ENCODE data around the gene COL19A1. TPM values are rescaled to one million over a fixed set of nuclear protein-coding genes. Genes with fewer than 3 reads are reported as not detected.
"Not testable (repeated sequence)": the region's sequence is repeated elsewhere in the genome, so short reads cannot be mapped to it uniquely, and the experiment has no call there.

The COL19A1 gene
- polyA plus RNA-seq, 3 donors = 3.1 to 5.7 (median 3.3) TPM

DNA sequence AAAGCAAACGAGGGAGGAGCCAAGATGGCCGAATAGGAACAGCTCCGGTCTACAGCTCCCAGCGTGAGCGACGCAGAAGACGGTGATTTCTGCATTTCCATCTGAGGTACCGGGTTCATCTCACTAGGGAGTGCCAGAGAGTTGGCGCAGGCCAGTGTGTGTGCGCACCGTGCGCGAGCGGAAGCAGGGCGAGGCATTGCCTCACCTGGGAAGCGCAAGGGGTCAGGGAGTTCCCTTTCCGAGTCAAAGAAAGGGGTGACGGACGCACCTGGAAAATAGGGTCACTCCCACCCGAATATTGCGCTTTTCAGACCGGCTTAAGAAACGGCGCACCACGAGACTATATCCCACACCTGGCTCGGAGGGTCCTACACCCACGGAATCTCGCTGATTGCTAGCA lies 144.0 kb downstream of the COL19A1 start:
- not testable (repeated sequence) for DNase-seq (ENCODE audit: extremely low read depth in 1 of 11, low read depth in 9 of 11, low spot score in 4 of 11)

DNA sequence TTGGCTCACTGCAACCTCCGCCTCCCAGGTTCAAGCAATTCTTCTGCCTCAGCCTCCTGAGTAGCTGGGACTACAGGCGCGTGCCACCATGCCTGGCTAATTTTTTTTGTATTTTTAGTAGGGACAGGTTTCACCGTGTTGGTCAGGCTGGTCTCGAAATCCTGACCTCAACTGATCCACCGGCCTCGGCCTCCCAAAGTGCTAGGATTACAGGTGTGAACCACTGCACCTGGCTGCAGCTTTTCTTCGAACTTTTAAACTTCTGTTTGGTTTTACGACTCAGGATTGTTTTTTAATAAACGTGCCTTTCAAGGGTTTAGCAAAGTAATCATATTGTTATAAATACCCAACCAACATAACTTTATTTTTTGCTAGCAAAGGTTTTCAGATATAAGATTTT lies 156.8 kb downstream of the COL19A1 start:
- DNase-seq (ENCODE audit: extremely low read depth in 1 of 11, low read depth in 9 of 11, low spot score in 4 of 11) = not testable (repeated sequence)

GRCh38 chr6:70028246-70028645 lies 161.9 kb downstream of the COL19A1 start:
- no peak for DNase-seq (ENCODE audit: extremely low read depth in 1 of 11, low read depth in 9 of 11, low spot score in 4 of 11)

- DNase-seq (ENCODE audit: extremely low read depth in 1 of 11, low read depth in 9 of 11, low spot score in 4 of 11) = peak in 1 of 11 donors; percentile 1
Measured at GRCh38 chr6:70028926-70029325, 162.6 kb downstream of the COL19A1 start.

- DNase-seq (ENCODE audit: extremely low read depth in 1 of 11, low read depth in 9 of 11, low spot score in 4 of 11) = no peak
Measured at GRCh38 chr6:70033781-70034180, 167.4 kb downstream of the COL19A1 start.

DNA sequence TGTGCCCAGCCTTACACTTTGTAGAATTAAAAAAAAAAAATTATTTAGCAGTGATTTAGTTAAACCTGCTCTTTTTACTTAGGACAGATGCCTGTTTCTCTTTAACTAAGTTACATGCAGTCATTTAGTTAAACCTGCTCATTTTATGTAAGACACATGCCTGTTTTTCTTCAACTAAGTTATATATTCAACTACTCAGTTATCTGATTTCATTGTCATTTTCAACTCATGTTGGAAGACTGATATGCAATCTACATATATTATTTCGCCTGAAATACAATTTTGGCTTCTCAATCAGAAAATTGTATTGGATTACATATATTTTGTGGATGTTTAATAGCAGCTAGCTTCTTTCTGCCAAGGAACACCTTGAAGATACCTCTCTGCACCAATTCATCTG lies 171.1 kb downstream of the COL19A1 start:
- no peak for DNase-seq (ENCODE audit: extremely low read depth in 1 of 11, low read depth in 9 of 11, low spot score in 4 of 11)

DNA sequence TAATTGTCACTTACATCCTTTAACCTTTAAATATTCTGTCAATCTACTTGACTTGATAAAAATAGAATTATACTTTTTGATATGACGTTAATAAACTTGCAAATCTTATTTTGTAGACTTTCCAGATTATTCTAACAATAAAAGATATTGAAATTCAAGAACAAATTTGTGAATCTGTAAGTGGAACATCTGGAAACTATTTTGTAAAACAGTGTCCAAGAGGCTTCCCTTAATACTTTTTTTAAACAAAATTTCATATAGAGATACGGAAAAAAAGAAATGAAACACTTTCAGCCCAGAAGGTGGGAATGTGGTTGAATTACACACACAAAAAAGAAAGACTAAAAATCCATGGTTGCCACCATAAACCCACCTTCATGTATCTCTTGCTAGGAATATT lies 174.4 kb downstream of the COL19A1 start:
- DNase-seq (ENCODE audit: extremely low read depth in 1 of 11, low read depth in 9 of 11, low spot score in 4 of 11) = no peak

DNA sequence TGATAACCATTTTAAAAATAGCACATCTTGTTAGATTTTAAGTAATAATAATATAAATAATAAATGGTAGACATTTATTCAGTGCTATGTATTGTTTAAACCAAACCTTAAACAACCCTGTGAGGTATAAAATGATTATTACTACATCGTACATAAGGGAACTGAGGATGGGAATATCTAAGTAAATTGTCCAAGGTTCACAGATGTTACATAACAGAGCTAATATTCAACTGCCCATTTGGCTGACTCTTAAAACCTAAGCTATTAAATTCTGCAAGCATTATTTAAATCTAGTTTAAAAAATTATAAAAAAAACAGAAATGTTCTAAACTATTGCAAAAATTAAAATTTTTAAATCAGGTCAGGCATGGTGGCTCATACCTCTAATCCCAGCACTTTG lies 175.1 kb downstream of the COL19A1 start:
- DNase-seq (ENCODE audit: extremely low read depth in 1 of 11, low read depth in 9 of 11, low spot score in 4 of 11) = no peak

GRCh38 chr6:70045413-70045812 lies 179.1 kb downstream of the COL19A1 start:
- peak in 3 of 11 donors; percentile 2 to 12 (median 4) for DNase-seq (ENCODE audit: extremely low read depth in 1 of 11, low read depth in 9 of 11, low spot score in 4 of 11)

- DNase-seq (ENCODE audit: extremely low read depth in 1 of 11, low read depth in 9 of 11, low spot score in 4 of 11) = no peak
Measured at GRCh38 chr6:70051197-70052124, 185.1 kb downstream of the COL19A1 start.

GRCh38 chr6:70059039-70059719 lies 192.8 kb downstream of the COL19A1 start:
- no peak for DNase-seq (ENCODE audit: extremely low read depth in 1 of 11, low read depth in 9 of 11, low spot score in 4 of 11)

DNA sequence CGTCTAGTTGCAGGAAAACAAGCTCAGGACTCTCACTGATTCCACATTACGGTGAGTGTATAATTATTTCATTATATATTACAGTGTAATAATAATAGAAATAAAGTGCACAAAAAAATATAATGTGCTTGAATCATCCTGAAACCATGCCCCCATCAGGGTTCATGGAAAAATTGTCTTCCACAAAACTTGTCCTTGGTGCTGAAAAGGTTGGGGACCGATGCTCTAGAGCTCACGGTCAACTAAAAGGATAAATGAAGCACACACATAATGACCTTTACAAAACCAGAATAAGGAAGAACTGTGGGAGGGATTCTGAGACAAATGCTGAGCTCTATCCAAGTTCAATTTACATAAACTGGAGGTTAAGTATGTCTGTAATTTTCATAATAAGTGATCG lies 194.3 kb downstream of the COL19A1 start:
- no peak for DNase-seq (ENCODE audit: extremely low read depth in 1 of 11, low read depth in 9 of 11, low spot score in 4 of 11)

GRCh38 chr6:70061546-70061945 lies 195.2 kb downstream of the COL19A1 start:
- DNase-seq (ENCODE audit: extremely low read depth in 1 of 11, low read depth in 9 of 11, low spot score in 4 of 11) = no peak

DNA sequence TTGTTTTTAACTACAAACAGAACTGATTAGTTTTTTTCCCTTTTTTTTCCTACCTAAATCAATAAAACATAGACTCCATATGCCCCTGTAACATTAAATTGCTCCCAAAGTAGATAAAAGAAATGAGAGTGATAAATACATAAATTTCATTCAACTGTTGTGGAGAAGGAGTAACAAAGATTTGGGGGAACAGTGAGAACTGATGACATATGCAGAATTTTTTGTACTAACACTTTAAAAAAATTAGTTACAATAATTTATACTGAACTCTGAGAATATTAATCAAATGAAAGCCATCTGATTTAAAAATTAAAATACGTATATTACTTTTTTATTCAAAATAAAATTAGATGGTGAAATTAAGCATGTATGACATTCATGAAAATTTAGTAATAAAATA lies 195.7 kb downstream of the COL19A1 start:
- DNase-seq (ENCODE audit: extremely low read depth in 1 of 11, low read depth in 9 of 11, low spot score in 4 of 11) = no peak

GRCh38 chr6:70072540-70073179 lies 206.3 kb downstream of the COL19A1 start:
- no peak for DNase-seq (ENCODE audit: extremely low read depth in 1 of 11, low read depth in 9 of 11, low spot score in 4 of 11)

GRCh38 chr6:70073637-70074036 lies 207.3 kb downstream of the COL19A1 start:
- no peak for DNase-seq (ENCODE audit: extremely low read depth in 1 of 11, low read depth in 9 of 11, low spot score in 4 of 11)

DNA sequence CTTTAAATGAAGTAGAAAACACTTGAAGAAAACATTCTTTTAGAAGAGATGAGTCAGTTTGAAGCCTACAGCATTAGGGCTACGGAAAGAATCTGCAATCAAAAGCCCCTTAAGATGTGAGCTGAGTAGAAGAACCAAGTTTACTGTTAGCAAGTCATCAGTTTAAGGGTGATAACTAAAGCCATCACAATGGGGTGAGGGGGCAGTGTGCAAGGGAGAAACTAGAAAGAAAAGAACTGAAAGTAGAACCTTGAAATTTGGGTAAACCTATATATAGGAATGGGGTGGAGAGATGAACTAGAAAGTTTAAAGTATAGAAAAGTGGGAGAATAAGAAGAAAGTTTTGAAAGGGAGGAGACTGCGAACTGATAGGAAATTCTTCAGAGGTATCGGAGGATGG lies 212.9 kb downstream of the COL19A1 start:
- DNase-seq (ENCODE audit: extremely low read depth in 1 of 11, low read depth in 9 of 11, low spot score in 4 of 11) = no peak

GRCh38 chr6:70080443-70081070 lies 214.2 kb downstream of the COL19A1 start:
- no peak for DNase-seq (ENCODE audit: extremely low read depth in 1 of 11, low read depth in 9 of 11, low spot score in 4 of 11)

- no peak for DNase-seq (ENCODE audit: extremely low read depth in 1 of 11, low read depth in 9 of 11, low spot score in 4 of 11)
Measured at GRCh38 chr6:70082830-70083229, 216.5 kb downstream of the COL19A1 start.

All from renal cortex interstitium (tissue), 11 donors.